ENCODE data around the gene KRT77.

The KRT77 gene

DNA sequence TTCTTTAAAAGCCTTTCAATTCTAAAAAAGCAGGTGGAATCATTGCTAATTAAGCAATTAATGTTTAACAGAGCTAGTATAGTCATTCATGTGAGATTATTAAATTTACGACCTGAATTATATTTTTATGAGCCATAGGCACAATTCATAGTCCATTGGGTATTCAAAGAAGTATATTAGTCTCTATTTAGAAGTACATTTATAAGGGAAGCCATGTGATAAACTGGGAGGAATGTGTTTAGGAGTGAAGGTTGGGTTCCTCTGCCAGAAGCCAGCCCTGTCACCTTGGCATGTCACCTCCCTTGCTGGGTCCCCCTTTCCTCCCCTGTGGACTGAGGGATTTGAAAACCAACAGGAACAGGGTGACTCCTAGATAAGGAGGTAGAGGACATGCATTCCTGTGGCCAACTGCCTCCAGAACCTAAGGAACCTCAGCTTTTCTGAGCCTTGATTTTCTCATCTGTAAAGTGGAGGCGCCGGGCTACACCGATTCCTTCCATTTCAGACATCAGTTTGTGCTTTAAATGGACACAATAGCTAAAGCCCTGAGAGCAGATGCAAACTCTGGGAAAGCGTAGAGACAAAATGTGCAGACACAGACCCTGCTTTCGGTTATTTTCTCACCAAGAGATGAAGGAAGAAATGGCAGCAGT is 45.9 kb downstream of the KRT77 start:
- DNase-seq (ENCODE audit: low read depth, low spot score) = no peak

DNA sequence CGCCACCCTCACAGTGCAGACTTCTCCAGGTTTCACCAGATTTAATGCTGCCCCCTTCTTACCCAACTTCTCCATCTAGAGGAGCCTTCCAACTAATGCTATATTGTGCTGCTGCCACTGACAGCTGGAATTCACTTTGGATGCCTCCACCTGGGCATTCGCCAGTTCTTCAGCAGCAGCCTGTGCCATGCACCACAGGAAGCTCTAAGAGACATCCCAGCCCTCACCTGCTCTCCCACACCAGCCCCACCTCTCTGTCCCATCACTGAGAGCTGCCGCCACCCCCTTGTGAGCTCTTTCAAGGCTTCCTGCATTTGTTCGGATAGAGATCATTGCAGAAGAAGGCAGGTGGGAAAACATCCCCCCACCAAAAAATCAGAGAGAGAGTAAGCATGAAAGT is 46.7 kb downstream of the KRT77 start:
- DNase-seq (ENCODE audit: low read depth, low spot score) = no peak

DNA sequence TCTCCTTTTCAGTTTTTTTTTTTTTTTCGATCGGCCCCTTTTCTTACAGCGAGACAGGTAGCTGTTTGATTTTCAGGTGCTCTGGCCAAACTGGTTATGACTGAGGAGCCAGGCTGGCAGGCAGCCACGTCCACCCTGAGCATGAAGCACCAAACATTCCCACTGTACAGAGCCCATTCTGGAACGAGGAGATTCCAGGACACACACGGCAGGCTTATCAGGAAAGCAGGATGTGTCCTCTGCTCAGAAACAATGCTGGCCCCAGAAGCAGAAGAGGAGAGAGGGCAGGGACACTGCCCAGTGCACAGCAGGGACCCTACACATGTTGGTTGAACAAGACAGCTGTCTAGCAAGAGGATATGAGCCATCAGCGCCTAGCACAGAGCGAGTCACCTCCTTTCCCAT is 47.6 kb downstream of the KRT77 start:
- DNase-seq (ENCODE audit: low read depth, low spot score) = no peak

DNA sequence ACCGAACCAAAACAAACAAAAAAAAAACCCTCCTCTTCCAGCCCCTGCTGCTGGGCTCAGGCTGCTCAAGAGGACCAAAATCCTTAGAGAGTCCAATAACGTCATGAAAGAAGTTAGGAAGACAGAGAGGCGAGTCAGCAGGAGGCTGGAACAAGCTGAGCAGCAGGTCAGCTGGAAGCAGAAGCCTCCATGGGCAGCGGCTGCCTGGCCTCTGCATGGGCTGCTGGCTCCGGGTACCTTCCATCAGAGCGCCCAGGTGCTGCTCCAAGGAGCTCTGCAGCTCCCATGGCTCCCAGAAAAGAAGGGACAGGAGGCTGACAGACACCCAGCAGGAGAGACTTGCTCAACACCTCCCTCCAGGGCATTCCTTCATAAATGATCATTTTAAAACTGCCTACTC is 48.1 kb downstream of the KRT77 start:
- no peak for DNase-seq (ENCODE audit: low read depth, low spot score)

DNA sequence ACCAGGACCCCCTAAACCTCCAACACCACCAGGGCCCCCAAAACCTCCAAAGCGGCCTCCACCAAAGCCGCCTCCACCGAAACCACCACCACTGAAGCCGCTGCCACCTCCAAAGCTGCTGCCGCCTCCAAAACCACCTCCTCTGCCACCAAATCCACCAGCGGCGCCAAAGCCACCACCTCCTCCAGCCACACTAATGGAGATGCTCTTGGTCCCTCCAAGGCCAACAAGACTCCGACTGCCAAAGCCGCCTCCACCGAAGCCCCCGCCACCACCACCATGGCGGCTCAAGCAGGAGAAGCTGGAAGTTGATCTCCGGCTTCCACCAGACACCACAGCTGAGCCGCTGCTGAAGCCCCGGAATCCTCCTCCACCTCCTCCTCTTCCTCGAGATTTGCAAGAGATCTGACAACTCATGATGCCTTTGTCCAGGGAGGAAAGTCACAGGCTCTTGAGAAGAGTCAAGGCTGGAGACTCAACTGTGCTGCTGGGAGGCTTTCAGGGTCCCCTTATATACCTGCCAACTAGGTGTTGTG is 51.5 kb downstream of the KRT77 start, which contains the start of gene KRT2:
Gene KRT2 (minus strand): TSS at position 486 of the 536 bp plus-strand sequence. CDS start 69 bp downstream, at position 417.
- no peak for DNase-seq (ENCODE audit: low read depth, low spot score)

DNA sequence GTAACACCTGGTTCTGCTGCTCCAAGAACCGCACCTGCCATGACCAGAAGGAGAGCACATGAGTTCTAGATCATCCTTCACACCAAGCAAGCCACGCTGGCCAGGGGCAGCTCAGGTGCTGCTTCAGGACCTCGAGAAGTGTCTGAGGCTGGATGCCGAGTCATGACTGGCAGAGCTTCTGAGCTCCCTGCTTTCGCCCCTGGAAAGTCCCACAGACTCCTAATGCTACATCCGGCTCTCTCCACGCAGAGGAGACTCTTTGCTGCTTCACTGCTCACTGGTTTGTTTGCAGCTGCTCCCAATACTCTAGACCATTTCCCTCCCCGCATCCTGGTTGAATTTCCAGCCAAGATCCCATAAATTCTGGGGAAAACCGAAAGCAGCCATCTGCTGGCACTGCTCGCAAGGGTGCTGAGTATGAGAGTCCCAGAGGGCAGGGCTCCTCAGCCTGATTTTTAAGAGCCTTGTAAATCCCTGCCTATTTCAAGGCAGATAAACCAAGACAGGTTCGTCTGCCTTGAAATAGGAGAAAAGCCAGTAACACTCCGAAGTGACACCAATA is 52.7 kb downstream of the KRT77 start:
- no peak for DNase-seq (ENCODE audit: low read depth, low spot score)

DNA sequence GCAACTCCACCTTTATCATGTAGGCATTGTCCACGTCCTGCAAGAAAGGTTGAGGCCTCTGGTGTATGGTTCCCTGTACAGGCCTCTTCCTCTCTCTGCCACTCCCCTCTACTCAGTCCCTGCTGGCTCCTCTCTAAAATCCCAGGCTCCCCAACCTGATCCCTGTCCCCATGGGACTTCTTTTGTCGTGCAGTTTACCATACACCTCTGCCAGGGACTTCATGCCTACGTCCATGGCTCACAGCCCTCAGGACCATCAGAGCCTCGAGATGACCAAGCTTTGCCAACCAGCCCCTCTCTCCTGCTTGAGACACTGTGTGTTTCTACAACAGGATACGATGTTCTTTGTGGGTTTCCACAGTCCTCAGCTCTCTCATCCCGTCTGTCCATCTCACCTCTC is 54.3 kb downstream of the KRT77 start:
- DNase-seq (ENCODE audit: low read depth, low spot score) = no peak

DNA sequence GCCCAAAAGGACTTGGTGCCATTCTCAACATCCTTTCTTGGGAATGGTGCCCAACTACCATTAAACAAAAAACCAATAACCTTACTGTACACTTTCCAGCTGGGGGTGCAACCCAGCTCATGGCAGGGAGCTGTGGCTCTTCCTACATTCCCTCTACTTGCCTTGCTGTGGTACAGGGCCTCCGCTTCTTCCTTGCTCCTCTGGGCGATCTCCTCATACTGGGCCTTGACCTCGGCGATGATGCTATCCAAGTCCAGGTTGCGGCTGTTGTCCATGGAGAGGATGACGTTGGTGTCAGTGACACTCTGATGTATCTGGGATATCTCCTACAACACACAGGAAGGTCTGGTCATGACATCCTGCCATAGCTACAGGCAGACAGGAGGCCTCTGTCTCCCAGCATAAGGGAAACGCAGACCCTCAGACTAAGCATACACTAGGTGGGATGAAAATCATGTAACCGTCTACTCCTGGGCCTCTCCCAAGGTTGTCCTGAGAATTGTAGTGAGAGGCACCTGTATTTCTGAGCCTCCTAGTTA is 55.2 kb downstream of the KRT77 start:
- DNase-seq (ENCODE audit: low read depth, low spot score) = no peak

DNA sequence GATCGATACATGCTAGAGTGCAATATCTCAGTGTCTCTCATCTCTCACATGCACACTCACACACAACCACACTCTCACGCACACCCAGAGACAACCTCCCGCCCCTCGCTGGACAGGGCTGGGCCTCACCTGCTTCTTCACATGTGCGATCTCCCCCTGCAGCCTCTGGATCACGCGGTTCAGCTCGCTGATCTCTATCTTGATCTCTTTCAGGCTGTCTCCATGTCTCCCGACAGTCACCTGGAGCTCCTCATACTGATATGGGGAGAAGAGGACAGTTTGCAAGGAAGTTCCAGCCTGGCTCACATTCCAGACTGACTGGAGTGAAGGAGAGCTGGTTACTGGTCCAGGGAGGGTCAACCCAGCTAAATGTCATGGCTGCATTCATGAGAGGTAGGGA is 55.7 kb downstream of the KRT77 start:
- no peak for DNase-seq (ENCODE audit: low read depth, low spot score)

DNA sequence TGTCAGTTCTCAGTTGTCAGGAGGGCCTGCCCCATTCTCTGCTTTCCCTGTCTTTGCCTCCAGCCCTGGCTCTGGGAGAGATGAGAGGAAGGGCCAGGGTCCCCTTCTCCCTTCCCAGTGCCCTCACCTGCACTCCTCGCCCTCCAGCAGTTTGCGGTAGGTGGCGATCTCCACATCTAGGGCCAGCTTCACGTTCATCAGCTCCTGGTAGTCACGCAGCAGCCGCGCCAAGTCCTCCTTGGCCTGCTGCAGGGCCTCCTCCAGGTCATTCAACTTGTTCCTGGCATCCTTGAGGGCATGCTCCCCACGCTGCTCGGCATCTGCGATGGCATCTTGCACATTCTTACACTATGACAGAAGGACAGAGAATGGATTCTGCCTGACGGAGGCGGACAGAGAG is 56.7 kb downstream of the KRT77 start:
- no peak for DNase-seq (ENCODE audit: low read depth, low spot score)

DNA sequence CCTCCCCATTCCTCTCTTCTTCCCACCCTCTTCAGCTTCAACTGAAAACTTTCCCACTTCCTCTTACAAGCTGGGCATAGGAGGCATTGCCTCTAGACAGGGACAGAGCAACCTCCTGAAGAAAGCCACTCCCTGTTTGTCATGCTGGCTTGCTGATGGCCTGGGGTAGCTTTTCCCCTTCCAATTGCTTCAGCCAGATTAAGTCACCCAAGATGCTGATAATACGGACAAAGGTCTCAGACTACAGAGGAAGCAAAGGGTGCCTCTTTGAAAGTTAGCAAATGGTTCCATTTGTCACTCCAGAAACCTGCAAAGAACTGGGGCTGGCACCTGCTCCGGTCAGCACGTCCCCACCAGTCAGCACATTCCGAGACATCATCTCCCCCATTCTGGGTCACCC is 57.3 kb downstream of the KRT77 start:
- DNase-seq (ENCODE audit: low read depth, low spot score) = no peak

DNA sequence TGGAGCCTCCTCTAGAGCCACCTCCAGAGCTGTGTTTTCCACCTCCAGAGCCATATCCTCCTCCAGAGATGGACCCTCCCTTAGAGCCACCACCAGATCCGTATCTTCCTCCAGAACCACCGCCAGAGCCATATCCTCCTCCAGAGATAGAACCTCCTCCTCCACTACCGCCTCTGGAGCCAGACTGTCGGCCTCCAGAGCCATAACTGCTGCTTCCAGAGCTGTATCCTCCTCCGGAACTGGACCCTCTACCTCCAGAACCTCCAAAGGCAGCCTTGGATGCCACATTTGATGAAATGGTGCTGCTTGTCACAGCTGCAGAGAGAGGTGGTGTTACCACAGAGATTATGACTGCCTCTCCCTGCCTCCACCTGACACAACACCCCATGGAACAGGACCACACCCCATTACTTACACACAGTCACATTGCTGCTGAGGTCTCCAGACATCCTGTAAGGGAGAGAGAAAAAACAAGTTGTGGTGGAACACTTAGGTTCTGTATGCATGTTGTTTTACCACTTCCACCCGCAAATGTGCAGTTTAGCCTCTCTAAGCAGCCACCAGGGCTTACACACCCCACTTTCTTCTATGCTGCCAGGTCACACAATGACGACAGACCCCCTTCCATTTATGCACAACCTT is 58.1 kb downstream of the KRT77 start:
- DNase-seq (ENCODE audit: low read depth, low spot score) = no peak

DNA sequence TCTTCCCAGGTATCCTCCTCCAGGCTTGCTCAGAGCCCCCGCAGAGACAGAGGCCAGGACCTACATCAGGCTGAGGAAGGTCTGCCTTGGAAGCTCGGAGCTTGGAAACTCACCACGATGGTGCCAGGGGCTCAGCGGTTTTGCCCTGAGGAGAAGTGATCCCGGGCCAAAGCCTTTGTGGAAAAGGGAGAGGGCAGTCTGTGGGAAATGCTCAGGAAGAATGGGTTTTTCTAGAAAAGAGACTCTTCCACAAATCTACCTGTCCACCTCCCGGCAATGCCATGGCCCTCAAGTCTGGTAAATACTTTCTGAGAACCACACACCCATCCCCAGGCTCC is 59.3 kb downstream of the KRT77 start:
- DNase-seq (ENCODE audit: low read depth, low spot score) = no peak

DNA sequence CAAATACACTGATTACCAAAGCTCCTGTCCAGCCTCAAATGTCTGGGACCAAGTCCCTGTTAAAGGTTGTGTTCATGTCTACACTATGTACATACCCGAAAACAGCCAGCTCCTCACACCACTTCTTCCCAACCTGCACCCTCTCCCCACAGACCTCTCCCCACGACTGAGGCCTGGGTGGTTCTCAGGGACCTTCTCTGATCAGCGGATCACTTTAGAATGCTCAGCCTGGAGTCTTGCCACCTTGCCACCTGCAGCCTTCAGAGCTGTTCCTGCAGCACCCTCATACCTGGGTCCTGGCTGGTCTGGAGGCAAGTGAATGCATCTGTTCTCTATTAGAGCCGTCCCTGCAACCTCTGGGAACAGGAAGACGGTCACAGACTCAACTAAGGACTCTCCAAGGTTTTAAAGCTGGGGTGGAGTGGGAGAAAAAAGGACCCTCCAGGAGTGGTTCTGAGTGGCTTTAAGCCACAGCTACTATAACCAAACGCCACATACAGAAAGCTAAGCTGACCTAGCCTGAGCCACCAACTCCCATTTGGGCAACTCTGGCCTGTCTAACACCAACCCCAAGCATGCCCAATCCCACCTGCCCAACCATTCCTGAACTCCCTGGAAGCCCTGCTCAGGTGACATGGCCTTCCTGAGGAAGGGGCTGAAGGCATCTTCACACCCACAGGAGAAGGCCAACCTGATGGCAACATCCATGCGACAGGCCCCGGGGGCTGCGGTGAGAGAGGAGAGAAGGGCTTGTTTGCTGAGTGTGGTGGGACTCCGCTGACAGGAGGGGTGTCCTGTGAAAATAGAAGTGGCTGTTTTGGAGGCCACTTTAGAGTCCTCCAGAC is 59.9 kb downstream of the KRT77 start:
- no peak for DNase-seq (ENCODE audit: low read depth, low spot score)

DNA sequence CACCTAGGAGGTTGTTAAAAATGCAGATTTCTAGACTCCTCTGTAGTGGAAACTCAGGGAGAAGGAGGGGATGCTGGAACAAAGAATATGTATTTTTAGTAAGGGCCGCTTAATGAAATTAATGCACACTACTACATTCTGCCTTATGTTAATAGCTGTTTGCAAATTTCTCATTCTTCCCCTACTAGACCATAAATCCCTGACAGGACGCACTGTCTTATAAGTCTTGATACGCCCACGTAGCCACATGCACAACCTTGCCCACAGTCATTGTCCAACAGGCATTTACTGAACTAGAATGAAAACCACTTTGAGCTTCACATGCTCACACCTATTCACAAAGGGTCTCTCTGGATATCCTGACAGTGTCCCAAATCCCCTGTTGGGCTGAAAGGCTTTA is 61.9 kb downstream of the KRT77 start:
- no peak for DNase-seq (ENCODE audit: low read depth, low spot score)
